Osteoblast (primary cell): ENCODE data around the gene CDS1. TPM values are rescaled to one million over a fixed set of nuclear protein-coding genes. Genes with fewer than 3 reads are reported as not detected.

ENCODE experiments used
- DNase-seq: peaks from one replicate; pipeline ENCODE4 v3.0.0; 2011; ENCODE audit warnings: low spot score, mixed read lengths; ENCODE audit not compliant: insufficient read length; ENCODE audit errors: missing footprints
- H2AFZ ChIP-seq: 2 replicates; pipeline ENCODE4 v1.6.0; 2011; ENCODE audit warnings: mild to moderate bottlenecking, low read length
- H3K27ac ChIP-seq: 2 replicates; pipeline ENCODE4 v1.5.1; 2011; ENCODE audit warnings: mild to moderate bottlenecking, low read depth, low read length, moderate library complexity
- H3K27me3 ChIP-seq: 2 replicates; pipeline ENCODE4 v1.6.0; 2012; ENCODE audit warnings: mild to moderate bottlenecking, control low read depth, inconsistent platforms, low read length, moderate library complexity; ENCODE audit not compliant: insufficient read depth
- H3K36me3 ChIP-seq: 2 replicates; pipeline ENCODE4 v1.5.1; 2011; ENCODE audit warnings: mild to moderate bottlenecking, low read length, control low read depth, moderate library complexity; ENCODE audit not compliant: insufficient read depth
- H3K4me1 ChIP-seq: 2 replicates; pipeline ENCODE4 v1.5.1; 2011; ENCODE audit warnings: mild to moderate bottlenecking, low read length, control low read depth, moderate library complexity; ENCODE audit not compliant: insufficient read depth
- H3K4me2 ChIP-seq: 2 replicates; pipeline ENCODE4 v1.6.0; 2011; ENCODE audit warnings: mild to moderate bottlenecking, low read length; ENCODE audit not compliant: insufficient read depth
- H3K4me3 ChIP-seq: fragments of 200-600 bp; sonication (generic); 3 replicates; pipeline ENCODE4 v1.5.1; 2012; ENCODE audit warnings: mild to moderate bottlenecking, low read length, inconsistent platforms; ENCODE audit not compliant: insufficient read depth
- H3K79me2 ChIP-seq: 2 replicates; pipeline ENCODE4 v1.6.0; 2012; ENCODE audit warnings: mild to moderate bottlenecking, low read length, control low read depth, inconsistent platforms; ENCODE audit not compliant: insufficient read depth
- H3K9me3 ChIP-seq: 2 replicates; pipeline ENCODE4 v1.5.1; 2011; ENCODE audit warnings: low read depth, low read length, control low read depth
- H4K20me1 ChIP-seq: 2 replicates; pipeline ENCODE4 v1.6.0; 2012; ENCODE audit warnings: mild to moderate bottlenecking, low read length, control low read depth; ENCODE audit not compliant: insufficient read depth
- CTCF ChIP-seq: IDR thresholded peaks from 2 replicates; pipeline ENCODE4 v1.5.1; 2011; ENCODE audit warnings: mild to moderate bottlenecking, low read depth, low read length, moderate library complexity; ENCODE audit errors: extremely low read depth
- small RNA-seq: library from RNA; depleted of rRNA; stranded (forward); fragments of <200 nt; gene quantifications from one replicate; pipeline ENCODE3, GENCODE V24; 2012
- total RNA-seq: library from RNA; depleted of rRNA; stranded (reverse); fragments of >200 nt; gene quantifications from 2 replicates; pipeline ENCODE4 v1.2.3, GENCODE V29; 2012

CDS1 gene
- total RNA-seq, 1 donor, result under 0.01 TPM

DNA sequence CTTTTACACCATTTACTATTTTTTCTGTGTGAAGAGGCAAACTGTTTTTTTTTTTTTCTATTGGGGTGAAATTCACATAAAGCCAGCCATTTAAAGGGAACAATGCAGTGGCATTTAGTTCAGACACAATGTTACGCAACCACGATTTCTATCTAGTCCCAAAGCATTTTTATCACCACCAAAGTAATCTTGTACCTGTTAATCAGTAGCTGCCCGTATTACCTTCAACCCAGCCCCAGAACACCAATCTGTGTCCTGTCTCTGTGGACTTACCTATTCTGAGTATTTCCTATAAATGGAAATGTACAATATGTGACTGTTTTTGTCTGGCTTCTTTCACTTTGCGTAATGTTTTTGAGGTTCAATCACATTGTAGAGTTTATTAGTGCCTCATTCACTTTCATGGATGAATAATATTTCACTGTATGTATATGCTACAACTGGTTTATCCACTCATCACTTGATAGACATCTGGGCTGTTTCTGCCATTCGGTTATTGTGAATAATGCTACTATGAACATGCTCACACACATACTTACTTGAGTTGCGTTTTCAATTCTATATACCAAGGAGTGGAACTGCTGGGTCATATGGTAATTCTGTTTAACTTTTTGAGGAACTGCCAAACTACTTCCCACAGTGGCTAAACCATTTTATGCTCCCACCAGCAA, 116.2 kb downstream of the CDS1 start:
- no peaks in the 10 kb centered on the region for H3K27me3 ChIP-seq
- H3K4me1 ChIP-seq, result peaks cover 3% of the 10 kb centered on the region
- no peak overlapping the region for H2AFZ ChIP-seq
- H3K36me3 ChIP-seq, result peaks cover 62% of the 10 kb centered on the region
- no peak overlapping the region for H3K4me2 ChIP-seq
- TF ChIP-seq CTCF, result no peak
- H3K4me3 ChIP-seq, result no peak overlapping the region
- no peaks in the 10 kb centered on the region for H4K20me1 ChIP-seq
- no peak overlapping the region for H3K27ac ChIP-seq
- H3K79me2 ChIP-seq, result no peaks in the 10 kb centered on the region
- DNase-seq, result no peak
- no peaks in the 10 kb centered on the region for H3K9me3 ChIP-seq

Small RNA genes lying within 50 kb of the gene (small RNA-seq; reads per million reads assigned to genes)
- gene RN7SL552P (not detected), gene RPL3P13 (not detected)

Other genes starting within 250 kb of the CDS1 start
- under 0.01 TPM in 1 of 2 replicates, not detected in the other for gene NKX6-1, start 83.8 kb upstream of the CDS1 start, total RNA-seq